NCI-H446 (cell line): Measurements from ENCODE around the gene WWC1.
"Not testable (repeated sequence)": the region's sequence is repeated elsewhere in the genome, so short reads cannot be mapped to it uniquely, and the experiment has no call there.

Experiments
- DNase-seq, 2 experiments: peaks; one replicate each; lab custom pipeline; 2025; lab: John Stamatoyannopoulos, UW

Gene WWC1

GRCh38 chr5:168308976-168309598, 17.6 kb downstream of the WWC1 start:
- DNase-seq, result no peak

- DNase-seq, result not testable (repeated sequence)
These were observed 19.1 kb downstream of the WWC1 start for GRCh38 chr5:168310541-168310940.

GRCh38 chr5:168311061-168311566, 19.7 kb downstream of the WWC1 start:
- no peak for DNase-seq

GRCh38 chr5:168312606-168313295, 21.3 kb downstream of the WWC1 start:
- no peak for DNase-seq

GRCh38 chr5:168313596-168314204, 22.3 kb downstream of the WWC1 start:
- no peak for DNase-seq

- no peak for DNase-seq
These were observed 23.4 kb downstream of the WWC1 start for GRCh38 chr5:168314735-168315411.

GRCh38 chr5:168315416-168316138, 24.1 kb downstream of the WWC1 start:
- no peak for DNase-seq

- no peak for DNase-seq
These were observed 24.7 kb downstream of the WWC1 start for GRCh38 chr5:168316139-168316578.

GRCh38 chr5:168317096-168317520, 25.7 kb downstream of the WWC1 start:
- DNase-seq, result no peak

- DNase-seq, result no peak
These were observed 26.2 kb downstream of the WWC1 start for GRCh38 chr5:168317521-168318147.

- no peak for DNase-seq
These were observed 26.8 kb downstream of the WWC1 start for GRCh38 chr5:168318240-168318639.

- DNase-seq, result no peak
These were observed 28.3 kb downstream of the WWC1 start for GRCh38 chr5:168319774-168320173.

- DNase-seq, result no peak
These were observed 29.4 kb downstream of the WWC1 start for GRCh38 chr5:168320805-168321204.

- no peak for DNase-seq
These were observed 33.6 kb downstream of the WWC1 start for GRCh38 chr5:168324859-168325630.

- DNase-seq, result no peak
These were observed 35.6 kb downstream of the WWC1 start for GRCh38 chr5:168327019-168327421.

- no peak for DNase-seq
These were observed 36.0 kb downstream of the WWC1 start for GRCh38 chr5:168327451-168327850.

GRCh38 chr5:168327994-168328393, 36.5 kb downstream of the WWC1 start:
- DNase-seq, result no peak

- no peak for DNase-seq
These were observed 37.4 kb downstream of the WWC1 start for GRCh38 chr5:168328814-168329213.

- DNase-seq, result no peak
These were observed 37.9 kb downstream of the WWC1 start for GRCh38 chr5:168329302-168329701.

GRCh38 chr5:168332042-168332441, 40.6 kb downstream of the WWC1 start:
- DNase-seq, result no peak

GRCh38 chr5:168334280-168334679, 42.8 kb downstream of the WWC1 start:
- DNase-seq, result no peak
